SIG-M5 treated with dmso at 0.1 percent for 504 hours (cell line): ENCODE results near the gene YIF1A.
"Not testable (repeated sequence)": the region's sequence is repeated elsewhere in the genome, so short reads cannot be mapped to it uniquely, and the experiment has no call there.

ENCODE experiments used
- DNase-seq: peaks from one replicate; lab custom pipeline; 2025; ENCODE audit not compliant: unreplicated experiment; lab: John Stamatoyannopoulos, UW

Gene YIF1A

GRCh38 chr11:66311965-66312548 is 23.1 kb upstream of the YIF1A start:
- DNase-seq, result peak; percentile 86

- DNase-seq, result no peak
Measured at GRCh38 chr11:66311470-66311964, 22.6 kb upstream of the YIF1A start.

- not testable (repeated sequence) for DNase-seq
Measured at GRCh38 chr11:66310803-66311440, 22.0 kb upstream of the YIF1A start.

- DNase-seq, result no peak
Measured at GRCh38 chr11:66310324-66310723, 21.4 kb upstream of the YIF1A start.

- no peak for DNase-seq
Measured at GRCh38 chr11:66309475-66309874, 20.5 kb upstream of the YIF1A start.

GRCh38 chr11:66302656-66303055 is 13.7 kb upstream of the YIF1A start:
- no peak for DNase-seq

- DNase-seq, result no peak
Measured at GRCh38 chr11:66299186-66299585, 10.2 kb upstream of the YIF1A start.

- no peak for DNase-seq
Measured at GRCh38 chr11:66297610-66298009, 8.7 kb upstream of the YIF1A start.

GRCh38 chr11:66294626-66295620 is 6.0 kb upstream of the YIF1A start:
- DNase-seq, result no peak

GRCh38 chr11:66293777-66294625 is 5.1 kb upstream of the YIF1A start:
- DNase-seq, result no peak

GRCh38 chr11:66293352-66293751 is 4.4 kb upstream of the YIF1A start:
- DNase-seq, result no peak

- DNase-seq, result no peak
Measured at GRCh38 chr11:66292543-66293332, 3.8 kb upstream of the YIF1A start.

GRCh38 chr11:66291706-66292542 is 3.0 kb upstream of the YIF1A start, which contains the start of gene TMEM151A:
Gene TMEM151A (plus strand): TSS chr11:66291894. CDS start chr11:66292014, 120 bp downstream.
- no peak for DNase-seq

- no peak for DNase-seq
Measured at GRCh38 chr11:66291303-66291705, 2.4 kb upstream of the YIF1A start.

GRCh38 chr11:66290330-66290621 is 1.3 kb upstream of the YIF1A start:
- DNase-seq, result no peak

- peak; percentile 79 for DNase-seq
Measured at GRCh38 chr11:66289548-66290329, 796 bp upstream of the YIF1A start.

GRCh38 chr11:66287889-66288670 is 863 bp downstream of the YIF1A start:
- no peak for DNase-seq
